K562 (cell line): ENCODE measurements around the gene RNF151. TPM values are rescaled to one million over a fixed set of nuclear protein-coding genes. Genes with fewer than 3 reads are reported as not detected.

ENCODE experiments used
- CBFA2T3 ChIP-seq: fragments of 450-650 bp; IDR thresholded peaks from 2 replicates; pipeline ENCODE4 v1.6.1; 2017
- CHCHD3 ChIP-seq: fragments of 250-450 bp; sonication (Bioruptor Pico); IDR thresholded peaks from 2 replicates; pipeline ENCODE4 v2.1.2; 2022; ENCODE audit warnings: mild to moderate bottlenecking
- CREM ChIP-seq: IDR thresholded peaks from 2 replicates; pipeline ENCODE4 v1.6.1; 2014; ENCODE audit warnings: antibody characterized with exemption, low read depth
- ELK1 ChIP-seq: sonication (generic); formaldehyde crosslinking; IDR thresholded peaks from 2 replicates; pipeline ENCODE4 v1.8.1; 2022; ENCODE audit warnings: missing genetic modification reagents
- EP300 ChIP-seq: IDR thresholded peaks from 2 replicates; pipeline ENCODE4 v1.6.1; 2012; ENCODE audit warnings: low read length, improper control_type of control experiment
- KAT2B ChIP-seq: IDR thresholded peaks from one replicate; pipeline ENCODE4 v1.6.1; 2012; ENCODE audit warnings: low read depth, mild to moderate bottlenecking, control low read depth, inconsistent platforms, low read length, moderate library complexity
- NFXL1 ChIP-seq: fragments of 450-650 bp; formaldehyde crosslinking; IDR thresholded peaks from 2 replicates; pipeline ENCODE4 v1.4.0; 2021; ENCODE audit warnings: mild to moderate bottlenecking
- PHF20 ChIP-seq: fragments of 450-650 bp; IDR thresholded peaks from 2 replicates; pipeline ENCODE4 v1.6.1; 2018; ENCODE audit not compliant: partially characterized antibody
- SFPQ ChIP-seq: fragments of 200-400 bp; formaldehyde crosslinking; IDR thresholded peaks from 2 replicates; pipeline ENCODE4 v1.6.1; 2017; ENCODE audit warnings: mild to moderate bottlenecking, low read depth, low read length, moderate library complexity
- SMARCB1 ChIP-seq: IDR thresholded peaks from 2 replicates; pipeline ENCODE4 v1.6.1; 2011; ENCODE audit warnings: improper control_type of control experiment, low read depth; ENCODE audit not compliant: insufficient read length
- SP1 ChIP-seq: sonication (generic); formaldehyde crosslinking; IDR thresholded peaks from 2 replicates; pipeline ENCODE4 v1.8.1; 2022; ENCODE audit warnings: mild to moderate bottlenecking, missing genetic modification reagents
- STAT5B ChIP-seq: fragments of 250-450 bp; sonication (Bioruptor Pico); IDR thresholded peaks from 2 replicates; pipeline ENCODE4 v1.8.0; 2021; ENCODE audit warnings: mild to moderate bottlenecking, inconsistent platforms
- ZNF239 ChIP-seq: fragments of 250-450 bp; sonication (Bioruptor Pico); IDR thresholded peaks from 2 replicates; pipeline ENCODE4 v1.4.0; 2020; ENCODE audit warnings: mild to moderate bottlenecking
- ZNF347 ChIP-seq: fragments of 450-650 bp; formaldehyde crosslinking; IDR thresholded peaks from 2 replicates; pipeline ENCODE4 v1.4.0; 2020; ENCODE audit warnings: low read depth, mild to moderate bottlenecking, moderate library complexity
- ZNF584 ChIP-seq: fragments of 200-800 bp; sonication (Bioruptor generic); IDR thresholded peaks from 2 replicates; pipeline ENCODE4 v1.6.1; 2016; ENCODE audit warnings: low read depth, mild to moderate bottlenecking, missing genetic modification characterization, missing compliant biosample characterization
- ZNF740 ChIP-seq, 3 experiments: fragments of 200-800 bp in 1 of 3; sonication (Bioruptor generic) in 1 of 3; sonication (generic) in 1 of 3; formaldehyde crosslinking in 1 of 3; IDR thresholded peaks; 2 replicates each; pipeline versions ENCODE4 v1.6.1 to v1.8.0; 2016 to 2022; ENCODE audit warnings: mild to moderate bottlenecking in 2 of 3, missing compliant biosample characterization in 2 of 3, missing genetic modification characterization in 2 of 3, missing genetic modification reagents in 1 of 3
- ZNF764 ChIP-seq: fragments of 250-450 bp; sonication (Bioruptor Pico); IDR thresholded peaks from 2 replicates; pipeline ENCODE4 v1.4.0; 2020; ENCODE audit warnings: low read depth, mild to moderate bottlenecking, moderate library complexity
- ZNF785 ChIP-seq: fragments of 250-450 bp; sonication (Bioruptor Pico); IDR thresholded peaks from 2 replicates; pipeline ENCODE4 v1.4.0; 2020; ENCODE audit warnings: mild to moderate bottlenecking
- ZSCAN29 ChIP-seq: fragments of 450-650 bp; IDR thresholded peaks from 2 replicates; pipeline ENCODE4 v1.6.1; 2017
- polyA plus RNA-seq, 8 experiments: library from polyadenylated mRNA; depleted of rRNA in 4 of 8; stranded (reverse) in 5 of 8; unstranded in 3 of 8; fragments of >200 nt; fragmentation: Nextera tagmentation in 2 of 8; fragmentation: Illumina TruSeq in 1 of 8; extraction: Ambion mirVana in 2 of 8; extraction: Trizol in 1 of 8; gene quantifications; 2 replicates each; pipeline versions ENCODE4 v1.2.1 to v1.2.3, GENCODE V29; 2011 to 2014; ENCODE audit warnings: inconsistent platforms in 1 of 8, missing spikeins in 1 of 8
- total RNA-seq, 7 experiments: library from RNA; depleted of rRNA in 6 of 7; stranded (reverse); fragments of >200 nt in 6 of 7; fragmentation: Illumina TruSeq in 2 of 7; extraction: Trizol in 2 of 7; gene quantifications; 2 replicates each; pipeline versions ENCODE4 v1.2.1 to v1.2.3, GENCODE V29; 2011 to 2021; ENCODE audit warnings: low replicate concordance in 1 of 7
- TF ChIP-seq, protein P1 (sequence below): sonication (generic); formaldehyde crosslinking; IDR thresholded peaks from 2 replicates; pipeline ENCODE4 v1.8.1; 2022; ENCODE audit warnings: missing genetic modification reagents
- TF ChIP-seq, protein P2 (sequence below): fragments of 450-650 bp; formaldehyde crosslinking; IDR thresholded peaks from 2 replicates; pipeline ENCODE4 v1.4.0; 2020; ENCODE audit warnings: mild to moderate bottlenecking, moderate library complexity

The RNF151 gene
- total and polyA plus RNA-seq, 9 of the 15 experiments (the other 6 are each of a cell fraction or from before 2014, with no cell fraction given), result not detected

DNA sequence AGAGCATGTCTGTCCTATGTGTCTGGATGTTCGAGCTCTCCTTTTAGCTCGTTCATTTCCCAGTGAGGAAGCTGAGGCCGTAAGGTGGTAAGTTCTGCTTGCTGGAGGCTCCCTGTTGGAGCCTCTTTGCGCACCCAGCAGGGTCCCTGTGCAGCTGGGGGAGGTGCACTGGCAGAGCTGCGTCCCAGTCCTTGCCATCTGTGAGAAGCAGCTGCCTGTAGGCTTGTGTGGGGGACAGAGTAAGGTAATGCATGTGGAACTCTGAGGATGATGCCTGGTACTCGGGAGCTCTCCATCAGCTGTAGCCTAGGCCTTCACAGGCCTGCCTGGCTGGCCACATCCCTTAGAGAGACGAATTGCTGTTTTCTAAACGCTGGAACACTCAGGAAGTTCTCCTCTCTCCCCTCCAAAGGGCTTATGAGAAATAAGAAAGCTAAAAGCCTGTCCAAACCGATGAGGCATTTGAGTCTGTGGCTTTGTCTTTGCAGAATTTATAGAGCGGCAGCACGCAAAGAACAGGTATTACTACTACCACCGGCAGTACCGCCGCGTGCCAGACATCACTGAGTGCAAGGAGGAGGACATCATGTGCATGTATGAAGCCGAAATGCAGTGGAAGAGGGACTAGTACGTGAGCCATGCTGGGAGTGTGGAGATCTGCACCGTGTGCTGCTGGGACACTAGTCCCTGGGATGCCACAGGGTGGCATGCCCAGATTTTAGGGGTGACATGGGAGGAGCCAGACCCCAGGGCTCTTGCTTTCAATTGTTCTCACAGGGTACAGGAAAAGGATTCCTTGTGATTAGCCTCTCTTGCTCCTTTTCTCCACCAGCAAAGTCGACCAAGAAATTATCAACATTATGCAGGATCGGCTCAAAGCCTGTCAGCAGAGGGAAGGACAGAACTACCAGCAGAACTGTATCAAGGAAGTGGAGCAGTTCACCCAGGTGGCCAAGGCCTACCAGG is 5.7 kb upstream of the RNF151 start (continued):
- TF ChIP-seq PHF20 (no peak), ZNF764 (CRISPR knock-in tag) (no peak), SP1 (CRISPR knock-in tag) (no peak), NFXL1 (peak; percentile 71; the same call in 1 of the 2 replicates), STAT5B (CRISPR knock-in tag) (no peak), ZNF239 (CRISPR knock-in tag) (no peak), ZSCAN29 (peak; percentile 59; the same call in 1 of the 2 replicates), SMARCB1 (no peak), KAT2B (no peak), ZNF740 (CRISPR knock-in tag; IDR thresholded peaks at IDR 0.05) (0 out of 2 replicates have a peak, but pooled peaks have one; percentile 12), ZNF740 (tag; IDR thresholded peaks at IDR 0.05) (no peak), ZNF347 (CRISPR knock-in tag) (peak; percentile 42; the same call in 1 of the 2 replicates), SFPQ (no peak), CHCHD3 (CRISPR knock-in tag) (no peak), EP300 (no peak), ZNF584 (no peak), CREM (no peak), ZNF785 (CRISPR knock-in tag) (no peak), ELK1 (CRISPR knock-in tag) (no peak), CBFA2T3 (no peak)
- TF ChIP-seq, protein P1, sequence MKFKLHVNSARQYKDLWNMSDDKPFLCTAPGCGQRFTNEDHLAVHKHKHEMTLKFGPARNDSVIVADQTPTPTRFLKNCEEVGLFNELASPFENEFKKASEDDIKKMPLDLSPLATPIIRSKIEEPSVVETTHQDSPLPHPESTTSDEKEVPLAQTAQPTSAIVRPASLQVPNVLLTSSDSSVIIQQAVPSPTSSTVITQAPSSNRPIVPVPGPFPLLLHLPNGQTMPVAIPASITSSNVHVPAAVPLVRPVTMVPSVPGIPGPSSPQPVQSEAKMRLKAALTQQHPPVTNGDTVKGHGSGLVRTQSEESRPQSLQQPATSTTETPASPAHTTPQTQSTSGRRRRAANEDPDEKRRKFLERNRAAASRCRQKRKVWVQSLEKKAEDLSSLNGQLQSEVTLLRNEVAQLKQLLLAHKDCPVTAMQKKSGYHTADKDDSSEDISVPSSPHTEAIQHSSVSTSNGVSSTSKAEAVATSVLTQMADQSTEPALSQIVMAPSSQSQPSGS (CRISPR knock-in tag), result no peak
- TF ChIP-seq, protein P2, sequence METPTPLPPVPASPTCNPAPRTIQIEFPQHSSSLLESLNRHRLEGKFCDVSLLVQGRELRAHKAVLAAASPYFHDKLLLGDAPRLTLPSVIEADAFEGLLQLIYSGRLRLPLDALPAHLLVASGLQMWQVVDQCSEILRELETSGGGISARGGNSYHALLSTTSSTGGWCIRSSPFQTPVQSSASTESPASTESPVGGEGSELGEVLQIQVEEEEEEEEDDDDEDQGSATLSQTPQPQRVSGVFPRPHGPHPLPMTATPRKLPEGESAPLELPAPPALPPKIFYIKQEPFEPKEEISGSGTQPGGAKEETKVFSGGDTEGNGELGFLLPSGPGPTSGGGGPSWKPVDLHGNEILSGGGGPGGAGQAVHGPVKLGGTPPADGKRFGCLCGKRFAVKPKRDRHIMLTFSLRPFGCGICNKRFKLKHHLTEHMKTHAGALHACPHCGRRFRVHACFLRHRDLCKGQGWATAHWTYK (CRISPR knock-in tag), result no peak; the same call in 1 of the 2 replicates
